Mesenteric fat pad (tissue), 1 donor: ENCODE measurements around the gene GH1. TPM values are rescaled to one million over a fixed set of nuclear protein-coding genes. Genes with fewer than 3 reads are reported as not detected.
"Not testable (repeated sequence)": the region's sequence is repeated elsewhere in the genome, so short reads cannot be mapped to it uniquely, and the experiment has no call there.

Source experiments
- DNase-seq: peaks from one replicate; pipeline ENCODE4 v3.0.0-alpha.2; 2020; ENCODE audit warnings: low spot score
- total RNA-seq: library from RNA; stranded (reverse); fragmentation: NEBNext Ultra II Directional; extraction: Animal tissue kit (Norgen Biotek cat#: 25700); gene quantifications from one replicate; pipeline ENCODE4 v1.2.1, GENCODE V29; 2021
- donor health status: DM: yes; HTN: yes; CAD: no.

The GH1 gene
- total RNA-seq, 1 donor from 2014 or later: not detected

GRCh38 chr17:63898899-63899798, 19.5 kb downstream of the GH1 start:
- not testable (repeated sequence) for DNase-seq

GRCh38 chr17:63896524-63897354, 21.9 kb downstream of the GH1 start, which contains the start of gene CSH1:
TSS of gene CSH1 (minus strand) at chr17:63896574. CDS start at chr17:63896511, 63 bp downstream.
- DNase-seq: not testable (repeated sequence)

GRCh38 chr17:63894821-63895220, 23.8 kb downstream of the GH1 start:
- peak; percentile 37 for DNase-seq

- DNase-seq: peak; percentile 65
Measured at GRCh38 chr17:63894021-63894420, 24.6 kb downstream of the GH1 start.

- not testable (repeated sequence) for DNase-seq
Measured at GRCh38 chr17:63892316-63893037, 26.2 kb downstream of the GH1 start.

GRCh38 chr17:63889026-63889848, 29.4 kb downstream of the GH1 start:
- peak; percentile 57 for DNase-seq

GRCh38 chr17:63885119-63885518, 33.5 kb downstream of the GH1 start:
- not testable (repeated sequence) for DNase-seq

- DNase-seq: not testable (repeated sequence)
Measured at GRCh38 chr17:63882626-63883126, 36.0 kb downstream of the GH1 start.

GRCh38 chr17:63881935-63882601, 36.6 kb downstream of the GH1 start, which contains the start of gene GH2:
TSS of gene GH2 (minus strand) at chr17:63881944. CDS start at chr17:63881801, 143 bp downstream.
- DNase-seq: no peak

- DNase-seq: not testable (repeated sequence)
Measured at GRCh38 chr17:63881337-63881736, 37.3 kb downstream of the GH1 start.

GRCh38 chr17:63880706-63881105, 37.9 kb downstream of the GH1 start:
- no peak for DNase-seq

- not testable (repeated sequence) for DNase-seq
Measured at GRCh38 chr17:63878413-63878812, 40.2 kb downstream of the GH1 start.

GRCh38 chr17:63874693-63875092, 43.9 kb downstream of the GH1 start:
- DNase-seq: not testable (repeated sequence)

GRCh38 chr17:63874061-63874626, 44.5 kb downstream of the GH1 start:
- not testable (repeated sequence) for DNase-seq

- DNase-seq: not testable (repeated sequence)
Measured at GRCh38 chr17:63873577-63873976, 45.1 kb downstream of the GH1 start, which contains the start of gene CSH2. TSS of gene CSH2 (minus strand) at chr17:63873677. CDS start at chr17:63873614, 63 bp downstream.

GRCh38 chr17:63871646-63872365, 46.8 kb downstream of the GH1 start:
- DNase-seq: not testable (repeated sequence)

- not testable (repeated sequence) for DNase-seq
Measured at GRCh38 chr17:63870292-63870665, 48.4 kb downstream of the GH1 start.
